Neural cell (in vitro differentiated cells): Measurements from ENCODE around the gene C2.

Experiments
- CTCF ChIP-seq: fragments of 450-650 bp; IDR thresholded peaks from 2 replicates; pipeline ENCODE4 v1.5.1; 2014; ENCODE audit warnings: antibody characterized with exemption, mild to moderate bottlenecking, moderate library complexity; ENCODE audit not compliant: poor library complexity, severe bottlenecking
- EP300 ChIP-seq: fragments of 450-650 bp; conservative IDR thresholded peaks from 2 replicates; pipeline ENCODE4 v1.6.1; 2014; ENCODE audit warnings: antibody characterized with exemption, mild to moderate bottlenecking, moderate library complexity; ENCODE audit not compliant: poor library complexity, severe bottlenecking

- TF ChIP-seq CTCF (no peak), EP300 (no peak)
Observed at GRCh38 chr6:31881136-31881859, 46.2 kb upstream of the C2 start.
